Astrocyte (in vitro differentiated cells and primary cell): ENCODE data around the gene ALG14.

ENCODE experiments used
- CTCF ChIP-seq: IDR thresholded peaks from 2 replicates; pipeline ENCODE4 v1.5.1; 2011; ENCODE audit warnings: low read depth, mild to moderate bottlenecking, inconsistent platforms, low read length, moderate library complexity; ENCODE audit not compliant: insufficient read depth
- EZH2 ChIP-seq: IDR thresholded peaks from 2 replicates; pipeline ENCODE4 v1.6.1; 2012; ENCODE audit warnings: mild to moderate bottlenecking, low read length, inconsistent platforms; ENCODE audit not compliant: insufficient read depth

DNA sequence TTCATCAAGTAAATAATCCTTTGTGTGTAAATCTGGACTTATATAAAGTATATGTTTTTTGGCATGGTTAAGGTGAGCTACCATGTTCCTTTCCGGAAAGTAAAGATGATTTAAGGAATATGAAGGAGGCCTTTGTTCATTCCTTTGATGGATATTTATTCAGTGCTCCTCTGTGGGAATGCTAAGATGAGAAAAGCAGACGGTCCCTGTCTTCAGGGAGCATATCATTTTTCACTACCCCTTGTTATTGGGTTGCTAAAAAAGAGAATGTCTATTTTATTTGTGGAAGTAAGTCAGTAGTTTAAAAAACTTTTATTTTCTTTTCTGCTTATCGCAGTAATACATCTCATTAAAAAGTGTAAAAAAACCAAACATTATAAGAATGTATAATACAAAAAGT lies 110.8 kb downstream of the ALG14 start:
- TF ChIP-seq CTCF (no peak), EZH2 (no peak)
